ENCODE results near the gene LRRC9.
"Not testable (repeated sequence)": the region's sequence is repeated elsewhere in the genome, so short reads cannot be mapped to it uniquely, and the experiment has no call there.

Gene LRRC9

DNA sequence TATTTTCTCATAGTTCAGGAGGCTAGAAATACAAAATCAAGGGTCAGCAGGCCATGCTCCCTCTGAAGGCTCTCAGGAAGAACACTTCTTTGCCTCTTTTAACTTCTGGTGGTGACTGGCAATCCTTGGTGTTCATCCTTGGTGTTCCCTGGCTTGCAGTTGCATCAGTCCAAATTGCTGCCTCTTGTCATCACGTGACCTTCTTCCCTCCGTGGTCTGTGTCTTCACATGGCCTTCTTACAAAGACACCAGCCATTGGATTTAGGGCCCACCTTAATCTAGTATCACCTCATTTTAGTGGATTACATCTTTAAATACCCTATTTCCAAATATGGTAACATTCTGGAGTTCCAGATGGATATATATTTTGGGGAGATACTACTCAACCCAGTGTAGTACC, 7.5 kb upstream of the LRRC9 start:
- no peaks in the 10 kb centered on the region for H3K4me1 ChIP-seq (ENCODE audit: control insufficient read depth, insufficient read depth, low read length)
- no peaks in the 10 kb centered on the region for H3K36me3 ChIP-seq (ENCODE audit: control insufficient read depth, insufficient read depth, low read length)
- no CpG with 5 or more reads among the region's 2 CpGs for WGBS (ENCODE audit: insufficient coverage, insufficient read length)
- DNase-seq (ENCODE audit: low read depth, low spot score): no peak
- H3K27me3 ChIP-seq (ENCODE audit: control insufficient read depth, insufficient read depth, low read length): no peaks in the 10 kb centered on the region
- no peak overlapping the region for H3K4me3 ChIP-seq (ENCODE audit: low read length)
- H3K9me3 ChIP-seq (ENCODE audit: control insufficient read depth, insufficient read depth, low read length): no peaks in the 10 kb centered on the region
- H3K27ac ChIP-seq (ENCODE audit: low read length): no peak overlapping the region

DNA sequence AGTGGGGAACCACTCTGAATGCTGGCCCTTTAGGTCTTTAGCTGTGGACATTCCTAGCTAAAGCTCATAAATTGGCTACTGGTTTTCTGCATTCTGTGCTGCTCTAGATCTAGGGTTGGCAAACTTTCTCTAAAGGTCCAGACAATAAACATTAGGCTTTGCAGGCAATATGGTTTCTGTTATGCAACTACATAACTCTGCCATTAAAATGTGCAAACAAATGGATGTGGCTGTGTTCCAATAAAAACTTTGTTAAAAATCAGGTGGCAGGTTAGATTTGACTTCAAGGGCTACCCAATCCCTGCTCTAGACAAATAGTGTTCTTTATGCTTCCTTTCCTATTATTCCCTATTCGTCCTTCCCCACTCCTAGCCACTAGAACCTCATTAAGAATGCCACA, 6.8 kb upstream of the LRRC9 start:
- Histone ChIP-seq H3K27ac (ENCODE audit: low read length) (no peak overlapping the region), H3K9me3 (ENCODE audit: control insufficient read depth, insufficient read depth, low read length) (no peaks in the 10 kb centered on the region), H3K27me3 (ENCODE audit: control insufficient read depth, insufficient read depth, low read length) (no peaks in the 10 kb centered on the region), H3K4me1 (ENCODE audit: control insufficient read depth, insufficient read depth, low read length) (no peaks in the 10 kb centered on the region), H3K4me3 (ENCODE audit: low read length) (no peak overlapping the region), H3K36me3 (ENCODE audit: control insufficient read depth, insufficient read depth, low read length) (no peaks in the 10 kb centered on the region)
- no peak for DNase-seq (ENCODE audit: low read depth, low spot score)
- WGBS (ENCODE audit: insufficient coverage, insufficient read length): no CpG with 5 or more reads among the region's 1 CpG

DNA sequence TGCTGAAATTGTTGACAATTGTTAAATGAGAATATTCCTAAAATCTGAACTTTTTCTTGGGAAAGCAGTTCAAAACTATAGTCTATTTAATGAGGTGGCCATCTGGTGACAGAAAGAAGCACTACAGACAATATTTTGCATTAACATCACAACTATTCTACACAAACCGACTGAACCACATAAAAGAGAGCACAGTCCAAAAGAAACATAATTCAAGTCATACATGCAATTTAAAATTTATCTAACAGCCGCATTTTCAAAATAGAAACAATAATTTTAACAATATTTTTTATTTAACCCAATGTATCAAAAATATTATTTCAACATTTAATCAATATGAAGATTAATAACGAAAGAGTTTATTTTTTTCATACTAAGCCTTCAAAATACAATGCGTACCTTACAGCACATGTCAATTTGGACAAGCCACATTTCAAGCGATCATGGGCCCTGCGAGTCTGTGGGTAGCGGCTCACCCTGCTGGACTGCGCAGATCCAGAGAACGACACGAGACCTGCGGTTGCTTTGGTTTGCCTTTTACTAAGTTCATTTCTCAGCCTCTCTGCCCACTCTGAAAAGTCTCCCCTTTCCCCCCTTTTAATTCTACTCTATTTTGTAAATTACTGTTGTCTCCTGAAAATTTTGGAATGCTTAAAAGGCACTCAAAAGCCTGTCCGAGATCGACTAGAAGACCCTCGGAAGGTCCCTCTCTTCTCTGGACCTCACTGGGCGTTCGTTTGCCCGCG, 947 bp upstream of the LRRC9 start:
- Histone ChIP-seq H3K4me1 (ENCODE audit: control insufficient read depth, insufficient read depth, low read length) (0 out of 2 replicates have a peak, but pooled peaks cover 1% of the 10 kb centered on the region), H3K27ac (ENCODE audit: low read length) (no peak overlapping the region), H3K9me3 (ENCODE audit: control insufficient read depth, insufficient read depth, low read length) (no peaks in the 10 kb centered on the region), H3K4me3 (ENCODE audit: low read length) (peak overlapping the region; percentile 76; the same call in 1 of the 2 replicates), H3K27me3 (ENCODE audit: control insufficient read depth, insufficient read depth, low read length) (no peaks in the 10 kb centered on the region), H3K36me3 (ENCODE audit: control insufficient read depth, insufficient read depth, low read length) (no peaks in the 10 kb centered on the region)
- DNase-seq (ENCODE audit: low read depth, low spot score): no peak
- 92% methylated on average over 1 of the region's 18 CpGs for WGBS (ENCODE audit: insufficient coverage, insufficient read length)

DNA sequence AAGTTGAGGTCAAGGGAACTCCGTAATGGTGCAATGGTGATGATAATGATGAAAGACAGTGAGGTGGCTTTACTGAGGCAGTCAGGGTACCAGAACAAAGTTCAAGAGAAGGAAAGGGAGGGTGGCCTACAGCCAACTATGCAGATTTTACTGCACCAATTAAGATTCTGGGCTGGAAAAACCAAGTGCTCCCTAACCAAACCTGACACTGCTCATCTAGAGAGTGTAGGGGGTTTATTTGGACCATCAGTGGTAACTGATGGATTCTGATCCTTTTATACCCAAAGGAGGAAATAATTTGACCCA, 387 bp downstream of the LRRC9 start:
- Histone ChIP-seq H3K36me3 (ENCODE audit: control insufficient read depth, insufficient read depth, low read length) (no peaks in the 10 kb centered on the region), H3K9me3 (ENCODE audit: control insufficient read depth, insufficient read depth, low read length) (no peaks in the 10 kb centered on the region), H3K27ac (ENCODE audit: low read length) (no peak overlapping the region), H3K27me3 (ENCODE audit: control insufficient read depth, insufficient read depth, low read length) (no peaks in the 10 kb centered on the region), H3K4me3 (ENCODE audit: low read length) (peak overlapping the region; percentile 53; the same call in 1 of the 2 replicates), H3K4me1 (ENCODE audit: control insufficient read depth, insufficient read depth, low read length) (0 out of 2 replicates have a peak, but pooled peaks cover 1% of the 10 kb centered on the region)
- no CpG with 5 or more reads among the region's 1 CpG for WGBS (ENCODE audit: insufficient coverage, insufficient read length)
- no peak for DNase-seq (ENCODE audit: low read depth, low spot score)

DNA sequence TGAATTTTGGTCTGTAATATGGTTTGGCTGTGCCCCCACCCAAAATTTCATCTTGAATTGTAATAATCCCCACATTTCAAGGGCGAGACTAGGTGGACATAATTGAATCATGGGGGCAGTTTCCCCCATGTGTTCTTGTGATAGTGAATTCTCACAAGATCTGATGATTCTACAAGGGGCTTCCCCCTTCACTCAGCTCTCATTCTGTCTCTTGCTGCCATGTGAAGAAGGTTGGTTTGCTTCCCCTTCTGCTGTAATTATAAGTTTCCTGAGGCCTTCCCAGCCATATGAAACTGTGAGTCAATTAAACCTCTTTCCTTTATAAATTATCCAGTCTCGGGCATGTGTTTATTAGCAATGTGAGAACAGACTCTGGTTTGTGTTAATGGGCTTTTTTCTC, 5.9 kb downstream of the LRRC9 start:
- no CpG with 5 or more reads among the region's 2 CpGs for WGBS (ENCODE audit: insufficient coverage, insufficient read length)
- no peaks in the 10 kb centered on the region for H3K9me3 ChIP-seq (ENCODE audit: control insufficient read depth, insufficient read depth, low read length)
- H3K36me3 ChIP-seq (ENCODE audit: control insufficient read depth, insufficient read depth, low read length): no peaks in the 10 kb centered on the region
- H3K4me1 ChIP-seq (ENCODE audit: control insufficient read depth, insufficient read depth, low read length): no peaks in the 10 kb centered on the region
- no peaks in the 10 kb centered on the region for H3K27me3 ChIP-seq (ENCODE audit: control insufficient read depth, insufficient read depth, low read length)
- no peak for DNase-seq (ENCODE audit: low read depth, low spot score)
- H3K27ac ChIP-seq (ENCODE audit: low read length): no peak overlapping the region
- no peak overlapping the region for H3K4me3 ChIP-seq (ENCODE audit: low read length)

DNA sequence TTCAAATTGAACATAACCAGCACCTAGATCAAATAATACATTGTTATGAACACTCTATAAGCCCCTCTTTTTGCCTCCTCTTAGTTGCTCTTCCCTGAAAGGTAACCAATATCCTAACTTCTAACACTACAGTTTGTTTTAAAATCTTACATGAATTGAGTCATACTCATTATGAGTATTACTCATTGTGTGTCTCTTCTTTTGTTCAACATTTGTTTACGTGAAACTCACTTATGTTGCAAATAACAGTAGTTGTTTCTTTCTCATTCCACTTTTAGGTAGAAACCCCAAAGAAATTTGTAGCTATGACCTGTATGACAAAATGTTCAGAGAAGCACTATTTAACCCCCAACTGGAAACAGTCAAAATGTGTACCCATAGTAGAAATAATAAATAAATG, 6.6 kb downstream of the LRRC9 start:
- H3K27ac ChIP-seq (ENCODE audit: low read length): no peak overlapping the region
- no peaks in the 10 kb centered on the region for H3K9me3 ChIP-seq (ENCODE audit: control insufficient read depth, insufficient read depth, low read length)
- no peaks in the 10 kb centered on the region for H3K4me1 ChIP-seq (ENCODE audit: control insufficient read depth, insufficient read depth, low read length)
- no peak overlapping the region for H3K4me3 ChIP-seq (ENCODE audit: low read length)
- no peaks in the 10 kb centered on the region for H3K36me3 ChIP-seq (ENCODE audit: control insufficient read depth, insufficient read depth, low read length)
- WGBS (ENCODE audit: insufficient coverage, insufficient read length): no CpG with 5 or more reads among the region's 1 CpG
- H3K27me3 ChIP-seq (ENCODE audit: control insufficient read depth, insufficient read depth, low read length): no peaks in the 10 kb centered on the region
- no peak for DNase-seq (ENCODE audit: low read depth, low spot score)

DNA sequence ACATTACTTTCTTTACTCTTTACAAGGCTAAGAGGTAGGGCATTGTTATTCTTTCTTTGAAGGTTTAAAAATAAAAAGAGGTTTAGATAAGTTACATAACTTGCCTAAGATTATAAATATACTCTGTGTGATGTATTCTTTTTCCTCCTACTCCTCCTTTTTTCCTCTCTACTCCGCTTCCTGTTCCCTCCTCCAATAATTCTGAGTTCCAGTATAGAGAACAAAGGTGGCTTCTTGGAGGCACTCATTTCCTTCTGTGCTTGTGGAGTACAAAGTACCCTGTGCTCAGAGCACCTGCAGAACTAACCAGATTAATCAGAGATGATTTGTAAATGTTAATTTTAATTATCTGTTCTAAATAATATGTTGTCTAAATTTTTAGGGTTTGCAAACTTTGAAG, 11.3 kb downstream of the LRRC9 start:
- no peak for DNase-seq (ENCODE audit: low read depth, low spot score)
- Histone ChIP-seq H3K36me3 (ENCODE audit: control insufficient read depth, insufficient read depth, low read length) (no peaks in the 10 kb centered on the region), H3K4me3 (ENCODE audit: low read length) (no peak overlapping the region), H3K9me3 (ENCODE audit: control insufficient read depth, insufficient read depth, low read length) (no peaks in the 10 kb centered on the region), H3K4me1 (ENCODE audit: control insufficient read depth, insufficient read depth, low read length) (no peaks in the 10 kb centered on the region), H3K27me3 (ENCODE audit: control insufficient read depth, insufficient read depth, low read length) (no peaks in the 10 kb centered on the region), H3K27ac (ENCODE audit: low read length) (no peak overlapping the region)
- WGBS (ENCODE audit: insufficient coverage, insufficient read length): no CpG with 5 or more reads among the region's 1 CpG

DNA sequence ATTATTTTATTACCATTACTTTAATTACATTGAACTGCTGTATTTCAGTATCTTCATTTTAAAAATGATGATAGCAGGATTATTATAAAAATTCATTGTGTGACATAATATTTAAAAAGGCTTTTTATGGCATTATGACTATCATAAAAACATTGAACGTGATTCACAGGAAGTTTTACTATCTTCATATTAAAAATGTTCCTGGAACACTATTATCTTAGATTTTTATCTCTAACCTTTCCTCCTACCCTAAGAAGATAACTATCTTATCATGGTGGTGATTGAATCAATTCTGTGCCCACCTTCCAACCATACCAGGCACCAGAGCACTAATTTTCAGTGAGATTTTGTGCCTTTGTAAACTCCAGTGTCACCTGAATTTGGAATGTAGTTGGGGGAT, 16.2 kb downstream of the LRRC9 start:
- H3K36me3 ChIP-seq (ENCODE audit: control insufficient read depth, insufficient read depth, low read length): no peaks in the 10 kb centered on the region
- no peaks in the 10 kb centered on the region for H3K27me3 ChIP-seq (ENCODE audit: control insufficient read depth, insufficient read depth, low read length)
- no peak for DNase-seq (ENCODE audit: low read depth, low spot score)
- no CpG with 5 or more reads among the region's 1 CpG for WGBS (ENCODE audit: insufficient coverage, insufficient read length)
- no peak overlapping the region for H3K4me3 ChIP-seq (ENCODE audit: low read length)
- H3K27ac ChIP-seq (ENCODE audit: low read length): no peak overlapping the region
- H3K9me3 ChIP-seq (ENCODE audit: control insufficient read depth, insufficient read depth, low read length): no peaks in the 10 kb centered on the region
- H3K4me1 ChIP-seq (ENCODE audit: control insufficient read depth, insufficient read depth, low read length): no peaks in the 10 kb centered on the region

DNA sequence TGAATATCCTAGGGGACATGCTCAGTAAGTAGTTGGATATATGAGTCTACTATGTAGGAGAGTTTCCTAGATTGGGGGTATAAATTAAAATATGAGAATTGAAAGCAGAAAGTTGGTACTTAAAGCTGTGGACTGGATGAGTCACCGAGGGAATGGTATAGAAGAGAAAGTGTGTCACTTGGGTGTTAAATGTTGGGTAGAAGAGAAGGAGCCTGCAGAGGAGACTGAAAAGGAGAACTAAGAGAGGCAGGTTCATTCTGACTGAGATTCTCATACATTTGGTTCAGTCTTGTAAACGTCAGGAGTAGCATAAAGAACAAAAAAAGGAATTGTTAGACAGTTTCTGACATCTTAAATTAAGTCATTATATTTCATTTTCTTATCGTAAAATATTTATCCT, 19.9 kb downstream of the LRRC9 start:
- no peak for DNase-seq (ENCODE audit: low read depth, low spot score)
- Histone ChIP-seq H3K36me3 (ENCODE audit: control insufficient read depth, insufficient read depth, low read length) (no peaks in the 10 kb centered on the region), H3K4me3 (ENCODE audit: low read length) (no peak overlapping the region), H3K9me3 (ENCODE audit: control insufficient read depth, insufficient read depth, low read length) (no peaks in the 10 kb centered on the region), H3K27me3 (ENCODE audit: control insufficient read depth, insufficient read depth, low read length) (no peaks in the 10 kb centered on the region), H3K4me1 (ENCODE audit: control insufficient read depth, insufficient read depth, low read length) (no peaks in the 10 kb centered on the region), H3K27ac (ENCODE audit: low read length) (no peak overlapping the region)
- WGBS (ENCODE audit: insufficient coverage, insufficient read length): 100% methylated on average over 1 of the region's 3 CpGs

DNA sequence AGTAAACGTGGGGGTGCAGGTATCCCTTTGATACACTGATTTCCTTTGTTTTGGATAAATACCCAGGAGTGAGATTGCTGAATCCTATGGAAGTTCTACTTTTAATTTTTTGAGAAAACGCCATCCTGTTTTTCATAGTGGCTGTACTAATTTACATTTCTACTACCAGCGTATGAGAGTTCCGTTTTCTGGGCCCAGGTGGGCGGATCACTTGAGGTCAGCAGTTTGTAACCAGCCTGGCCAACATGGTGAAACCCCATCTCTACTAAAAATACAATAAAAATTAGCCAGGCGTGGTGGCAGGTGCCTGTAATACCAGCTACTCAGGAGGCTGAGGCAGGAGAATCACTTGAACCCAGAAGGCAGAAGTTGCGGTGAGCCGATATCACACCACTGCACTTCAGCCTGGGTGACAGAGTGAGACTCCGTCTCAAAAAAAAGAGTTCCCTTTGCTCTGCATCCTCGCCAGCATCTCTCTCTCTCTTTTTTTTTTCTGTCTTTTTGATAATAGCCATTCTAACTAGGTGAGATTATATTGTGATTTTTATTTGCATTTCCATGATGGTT, 22.4 kb downstream of the LRRC9 start:
- not testable (repeated sequence) for H3K9me3 ChIP-seq (ENCODE audit: control insufficient read depth, insufficient read depth, low read length); H3K4me1 ChIP-seq (ENCODE audit: control insufficient read depth, insufficient read depth, low read length); H3K4me3 ChIP-seq (ENCODE audit: low read length); H3K36me3 ChIP-seq (ENCODE audit: control insufficient read depth, insufficient read depth, low read length); H3K27ac ChIP-seq (ENCODE audit: low read length); H3K27me3 ChIP-seq (ENCODE audit: control insufficient read depth, insufficient read depth, low read length); DNase-seq (ENCODE audit: low read depth, low spot score)
- no CpG with 5 or more reads among the region's 10 CpGs for WGBS (ENCODE audit: insufficient coverage, insufficient read length)

DNA sequence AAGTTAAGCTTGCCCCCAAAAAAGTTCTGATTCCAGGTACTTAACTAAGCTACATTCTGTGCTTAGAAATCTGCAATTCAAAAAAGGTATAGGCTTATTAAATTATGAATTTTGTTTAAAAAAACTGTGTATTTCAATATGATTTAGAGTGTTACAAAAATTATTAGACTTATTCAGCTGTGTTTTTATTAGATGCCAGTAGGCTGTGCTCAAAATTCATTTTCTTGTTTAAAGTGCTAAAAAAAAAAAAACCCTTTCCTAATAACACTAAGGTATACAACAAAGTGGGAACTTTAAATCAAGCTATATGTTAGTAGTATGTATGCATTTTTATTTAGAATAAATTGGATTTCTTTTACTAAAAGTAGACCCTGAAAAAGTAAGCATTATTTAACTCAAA, 25.0 kb downstream of the LRRC9 start:
- Histone ChIP-seq H3K9me3 (ENCODE audit: control insufficient read depth, insufficient read depth, low read length) (no peaks in the 10 kb centered on the region), H3K27me3 (ENCODE audit: control insufficient read depth, insufficient read depth, low read length) (no peaks in the 10 kb centered on the region), H3K4me1 (ENCODE audit: control insufficient read depth, insufficient read depth, low read length) (no peaks in the 10 kb centered on the region), H3K36me3 (ENCODE audit: control insufficient read depth, insufficient read depth, low read length) (no peaks in the 10 kb centered on the region), H3K4me3 (ENCODE audit: low read length) (no peak overlapping the region), H3K27ac (ENCODE audit: low read length) (no peak overlapping the region)
- no peak for DNase-seq (ENCODE audit: low read depth, low spot score)
